Neural cell (in vitro differentiated cells): ENCODE results near the gene DOCK8. TPM values are rescaled to one million over a fixed set of nuclear protein-coding genes. Genes with fewer than 3 reads are reported as not detected.

ENCODE experiments used
- H2AFZ ChIP-seq: fragments of 200-600, 300-800 bp; sonication (generic), shearing (Covaris generic); 2 replicates; pipeline ENCODE4 v1.6.0; 2014; ENCODE audit warnings: low read depth, mild to moderate bottlenecking, antibody characterized with exemption, low read length, moderate library complexity
- H3F3A ChIP-seq: fragments of 200-600 bp; shearing (Covaris generic); 2 replicates; pipeline ENCODE4 v1.6.1; 2016; ENCODE audit warnings: mild to moderate bottlenecking, moderate library complexity, mixed read lengths, antibody characterized with exemption, low read length; ENCODE audit not compliant: insufficient read depth, poor library complexity, severe bottlenecking
- H3K27ac ChIP-seq: fragments of 200-600, 300-800 bp; sonication (generic), shearing (Covaris generic); 2 replicates; pipeline ENCODE4 v1.5.1; 2014; ENCODE audit warnings: mild to moderate bottlenecking, low read length, moderate library complexity
- H3K27me3 ChIP-seq: fragments of 300-800, 200-600 bp; sonication (generic), shearing (Covaris generic); 2 replicates; pipeline ENCODE4 v1.6.0; 2014; ENCODE audit warnings: mild to moderate bottlenecking, low read depth, low read length, moderate library complexity; ENCODE audit not compliant: insufficient read depth
- H3K36me3 ChIP-seq: fragments of 300-800, 200-600 bp; sonication (generic), shearing (Covaris generic); 2 replicates; pipeline ENCODE4 v1.5.1; 2014; ENCODE audit warnings: mild to moderate bottlenecking, antibody characterized with exemption, low read length, moderate library complexity; ENCODE audit not compliant: insufficient read depth
- H3K4me2 ChIP-seq: fragments of 300-800, 200-600 bp; sonication (generic), shearing (Covaris generic); 2 replicates; pipeline ENCODE4 v1.6.0; 2014; ENCODE audit warnings: mild to moderate bottlenecking, low read length
- H3K4me3 ChIP-seq: fragments of 300-800, 200-600 bp; sonication (generic), shearing (Covaris generic); 2 replicates; pipeline ENCODE4 v1.5.1; 2014; ENCODE audit warnings: mild to moderate bottlenecking, low read length, moderate library complexity
- H3K79me2 ChIP-seq: fragments of 200-600 bp; shearing (Covaris generic); replicated peaks from 2 replicates; pipeline ENCODE4 v1.6.0; 2014; ENCODE audit warnings: mild to moderate bottlenecking, low read length, moderate library complexity; ENCODE audit not compliant: insufficient read depth
- H3K9ac ChIP-seq: fragments of 300-800, 200-600 bp; sonication (generic), shearing (Covaris generic); 2 replicates; pipeline ENCODE4 v1.6.1; 2016; ENCODE audit warnings: mild to moderate bottlenecking, low read length, mixed read lengths
- H3K9me2 ChIP-seq: fragments of 200-600 bp; shearing (Covaris generic); 2 replicates; pipeline ENCODE4 v1.6.1; 2016; ENCODE audit warnings: mild to moderate bottlenecking, low read length, mixed read lengths; ENCODE audit not compliant: insufficient read depth
- H3K9me3 ChIP-seq: fragments of 200-600, 300-800 bp; sonication (generic), shearing (Covaris generic); 2 replicates; pipeline ENCODE4 v1.6.1; 2016; ENCODE audit warnings: mild to moderate bottlenecking, mixed run types, low read length, moderate library complexity, mixed read lengths
- H4K20me1 ChIP-seq: fragments of 200-600 bp; shearing (Covaris generic); 2 replicates; pipeline ENCODE4 v1.6.1; 2016; ENCODE audit warnings: mild to moderate bottlenecking, mixed run types; ENCODE audit not compliant: insufficient read depth
- EP300 ChIP-seq: fragments of 450-650 bp; conservative IDR thresholded peaks from 2 replicates; pipeline ENCODE4 v1.6.1; 2014; ENCODE audit warnings: antibody characterized with exemption, mild to moderate bottlenecking, moderate library complexity; ENCODE audit not compliant: poor library complexity, severe bottlenecking
- EZH2 ChIP-seq: fragments of 200-600, 300-800 bp; shearing (Covaris generic), sonication (generic); IDR thresholded peaks from 2 replicates; pipeline ENCODE4 v1.6.1; 2014; ENCODE audit warnings: antibody characterized with exemption, low read length, borderline replicate concordance, mild to moderate bottlenecking; ENCODE audit not compliant: insufficient read depth, poor library complexity, severe bottlenecking
- MXI1 ChIP-seq: fragments of 450-650 bp; conservative IDR thresholded peaks from 2 replicates; pipeline ENCODE4 v1.6.1; 2014; ENCODE audit warnings: antibody characterized with exemption, mild to moderate bottlenecking; ENCODE audit not compliant: poor library complexity, severe bottlenecking
- POLR2AphosphoS5 ChIP-seq: IDR thresholded peaks from 2 replicates; pipeline ENCODE4 v1.6.1; 2012
- RAD21 ChIP-seq: fragments of 450-650 bp; conservative IDR thresholded peaks from 2 replicates; pipeline ENCODE4 v1.6.1; 2014; ENCODE audit warnings: antibody characterized with exemption, mild to moderate bottlenecking, moderate library complexity
- SMC3 ChIP-seq: fragments of 450-650 bp; conservative IDR thresholded peaks from 2 replicates; pipeline ENCODE4 v1.6.1; 2014; ENCODE audit warnings: antibody characterized with exemption, mild to moderate bottlenecking, moderate library complexity; ENCODE audit not compliant: poor library complexity
- TAF1 ChIP-seq: IDR thresholded peaks from 2 replicates; pipeline ENCODE4 v1.6.1; 2012; ENCODE audit warnings: low read depth
- polyA plus RNA-seq: library from polyadenylated mRNA; depleted of rRNA; stranded (reverse); fragments of >200 nt; gene quantifications from 2 replicates; pipeline ENCODE4 v1.2.3, GENCODE V29; 2014
- TF ChIP-seq, protein P1 (sequence below): IDR thresholded peaks from 2 replicates; pipeline ENCODE4 v1.6.1; 2012; ENCODE audit warnings: borderline replicate concordance
- TF ChIP-seq, protein P2 (sequence below): fragments of 450-650 bp; IDR thresholded peaks from 2 replicates; pipeline ENCODE4 v1.5.1; 2014; ENCODE audit warnings: antibody characterized with exemption, mild to moderate bottlenecking, moderate library complexity; ENCODE audit not compliant: poor library complexity, severe bottlenecking

Gene DOCK8
- polyA plus RNA-seq, 1 donor from 2014 or later: not detected

DNA sequence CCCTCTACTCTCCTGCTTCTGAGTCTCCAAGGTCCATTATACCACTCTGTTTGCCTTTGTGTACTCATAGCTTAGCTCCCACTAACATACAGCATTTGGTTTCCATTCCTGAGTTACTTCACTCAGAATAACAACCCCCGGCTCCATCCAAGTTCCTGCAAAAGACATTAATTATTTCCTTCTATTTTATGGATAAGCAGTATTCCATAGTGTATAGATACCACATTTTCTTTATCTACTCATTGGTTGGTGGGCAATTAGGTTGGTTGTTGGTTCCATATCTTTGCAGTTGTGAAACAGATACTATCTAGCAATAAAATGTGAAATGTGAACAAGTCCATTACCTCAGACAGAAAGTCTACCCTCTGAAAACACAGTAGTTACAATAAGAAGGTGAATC is 110.3 kb downstream of the DOCK8 start:
- Histone ChIP-seq H3K9me3 (no peaks in the 10 kb centered on the region), H3K79me2 (no peaks in the 10 kb centered on the region), H3F3A (no peaks in the 10 kb centered on the region), H3K36me3 (no peaks in the 10 kb centered on the region), H4K20me1 (no peaks in the 10 kb centered on the region), H3K9ac (no peak overlapping the region), H3K9me2 (no peaks in the 10 kb centered on the region), H3K27me3 (no peaks in the 10 kb centered on the region), H3K4me3 (no peak overlapping the region), H2AFZ (no peak overlapping the region), H3K4me2 (no peak overlapping the region), H3K27ac (no peak overlapping the region)
- no peak for TF ChIP-seq MXI1
- TF ChIP-seq RAD21: no peak
- no peak for TF ChIP-seq SMC3
- TF ChIP-seq TAF1: no peak
- no peak for TF ChIP-seq EP300
- TF ChIP-seq POLR2AphosphoS5: no peak

DNA sequence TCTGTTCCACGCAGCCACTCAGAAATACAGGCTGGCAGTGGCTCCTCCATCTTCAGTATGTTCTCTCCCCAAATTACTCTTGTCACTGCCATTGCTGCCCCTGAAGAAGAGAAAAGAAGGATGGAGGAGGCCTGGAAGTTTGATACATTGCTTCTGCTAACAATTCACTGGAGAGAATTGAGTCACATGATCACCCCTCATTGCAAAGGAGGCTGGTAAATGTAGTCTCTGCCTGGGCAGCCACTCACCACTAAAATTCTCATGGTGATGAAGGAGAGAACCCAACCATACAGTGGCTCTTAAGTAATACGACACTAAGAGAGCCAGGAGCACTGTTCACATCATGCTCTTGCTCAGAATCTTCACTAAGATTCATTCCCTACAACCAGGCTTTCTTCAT is 112.0 kb downstream of the DOCK8 start:
- H3F3A ChIP-seq: no peaks in the 10 kb centered on the region
- H3K4me2 ChIP-seq: no peak overlapping the region
- no peaks in the 10 kb centered on the region for H3K36me3 ChIP-seq
- H3K79me2 ChIP-seq: no peaks in the 10 kb centered on the region
- no peak overlapping the region for H3K4me3 ChIP-seq
- H3K27ac ChIP-seq: no peak overlapping the region
- H4K20me1 ChIP-seq: no peaks in the 10 kb centered on the region
- H3K9me3 ChIP-seq: no peaks in the 10 kb centered on the region
- H3K27me3 ChIP-seq: no peaks in the 10 kb centered on the region
- no peaks in the 10 kb centered on the region for H3K9me2 ChIP-seq
- H3K9ac ChIP-seq: no peak overlapping the region
- TF ChIP-seq, protein P1, sequence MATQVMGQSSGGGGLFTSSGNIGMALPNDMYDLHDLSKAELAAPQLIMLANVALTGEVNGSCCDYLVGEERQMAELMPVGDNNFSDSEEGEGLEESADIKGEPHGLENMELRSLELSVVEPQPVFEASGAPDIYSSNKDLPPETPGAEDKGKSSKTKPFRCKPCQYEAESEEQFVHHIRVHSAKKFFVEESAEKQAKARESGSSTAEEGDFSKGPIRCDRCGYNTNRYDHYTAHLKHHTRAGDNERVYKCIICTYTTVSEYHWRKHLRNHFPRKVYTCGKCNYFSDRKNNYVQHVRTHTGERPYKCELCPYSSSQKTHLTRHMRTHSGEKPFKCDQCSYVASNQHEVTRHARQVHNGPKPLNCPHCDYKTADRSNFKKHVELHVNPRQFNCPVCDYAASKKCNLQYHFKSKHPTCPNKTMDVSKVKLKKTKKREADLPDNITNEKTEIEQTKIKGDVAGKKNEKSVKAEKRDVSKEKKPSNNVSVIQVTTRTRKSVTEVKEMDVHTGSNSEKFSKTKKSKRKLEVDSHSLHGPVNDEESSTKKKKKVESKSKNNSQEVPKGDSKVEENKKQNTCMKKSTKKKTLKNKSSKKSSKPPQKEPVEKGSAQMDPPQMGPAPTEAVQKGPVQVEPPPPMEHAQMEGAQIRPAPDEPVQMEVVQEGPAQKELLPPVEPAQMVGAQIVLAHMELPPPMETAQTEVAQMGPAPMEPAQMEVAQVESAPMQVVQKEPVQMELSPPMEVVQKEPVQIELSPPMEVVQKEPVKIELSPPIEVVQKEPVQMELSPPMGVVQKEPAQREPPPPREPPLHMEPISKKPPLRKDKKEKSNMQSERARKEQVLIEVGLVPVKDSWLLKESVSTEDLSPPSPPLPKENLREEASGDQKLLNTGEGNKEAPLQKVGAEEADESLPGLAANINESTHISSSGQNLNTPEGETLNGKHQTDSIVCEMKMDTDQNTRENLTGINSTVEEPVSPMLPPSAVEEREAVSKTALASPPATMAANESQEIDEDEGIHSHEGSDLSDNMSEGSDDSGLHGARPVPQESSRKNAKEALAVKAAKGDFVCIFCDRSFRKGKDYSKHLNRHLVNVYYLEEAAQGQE: no peak
- TF ChIP-seq POLR2AphosphoS5 (no peak), SMC3 (no peak), EP300 (no peak)
- TF ChIP-seq, protein P2, sequence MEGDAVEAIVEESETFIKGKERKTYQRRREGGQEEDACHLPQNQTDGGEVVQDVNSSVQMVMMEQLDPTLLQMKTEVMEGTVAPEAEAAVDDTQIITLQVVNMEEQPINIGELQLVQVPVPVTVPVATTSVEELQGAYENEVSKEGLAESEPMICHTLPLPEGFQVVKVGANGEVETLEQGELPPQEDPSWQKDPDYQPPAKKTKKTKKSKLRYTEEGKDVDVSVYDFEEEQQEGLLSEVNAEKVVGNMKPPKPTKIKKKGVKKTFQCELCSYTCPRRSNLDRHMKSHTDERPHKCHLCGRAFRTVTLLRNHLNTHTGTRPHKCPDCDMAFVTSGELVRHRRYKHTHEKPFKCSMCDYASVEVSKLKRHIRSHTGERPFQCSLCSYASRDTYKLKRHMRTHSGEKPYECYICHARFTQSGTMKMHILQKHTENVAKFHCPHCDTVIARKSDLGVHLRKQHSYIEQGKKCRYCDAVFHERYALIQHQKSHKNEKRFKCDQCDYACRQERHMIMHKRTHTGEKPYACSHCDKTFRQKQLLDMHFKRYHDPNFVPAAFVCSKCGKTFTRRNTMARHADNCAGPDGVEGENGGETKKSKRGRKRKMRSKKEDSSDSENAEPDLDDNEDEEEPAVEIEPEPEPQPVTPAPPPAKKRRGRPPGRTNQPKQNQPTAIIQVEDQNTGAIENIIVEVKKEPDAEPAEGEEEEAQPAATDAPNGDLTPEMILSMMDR: no peak
- H2AFZ ChIP-seq: no peak overlapping the region

DNA sequence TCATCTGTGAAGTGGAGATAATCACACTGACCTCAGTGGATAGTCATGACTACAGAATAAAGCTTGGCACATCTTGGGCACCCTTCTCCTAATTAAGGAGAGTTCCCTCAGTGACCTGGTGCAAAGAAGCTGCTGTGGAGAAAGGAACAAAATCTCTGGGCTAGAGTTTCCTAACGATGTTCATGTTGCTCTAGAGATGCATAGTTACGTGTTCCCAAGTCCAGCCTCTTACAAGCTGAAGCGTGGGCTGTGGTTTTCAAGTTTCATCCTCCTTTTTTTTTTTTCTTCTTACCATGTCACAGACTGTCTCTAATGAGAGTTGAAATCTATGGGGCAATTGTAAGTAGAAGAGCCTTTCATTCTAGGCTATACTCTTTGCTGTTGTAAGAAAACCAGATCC is 113.8 kb downstream of the DOCK8 start:
- Histone ChIP-seq H3K27ac (no peak overlapping the region), H4K20me1 (no peaks in the 10 kb centered on the region), H3K9me2 (no peaks in the 10 kb centered on the region), H3K79me2 (no peaks in the 10 kb centered on the region), H3K36me3 (no peaks in the 10 kb centered on the region), H3F3A (no peaks in the 10 kb centered on the region), H3K9me3 (no peaks in the 10 kb centered on the region), H3K27me3 (no peaks in the 10 kb centered on the region), H3K4me3 (no peak overlapping the region), H2AFZ (no peak overlapping the region), H3K4me2 (no peak overlapping the region), H3K9ac (no peak overlapping the region)
- no peak for TF ChIP-seq RAD21
- no peak for TF ChIP-seq POLR2AphosphoS5
- TF ChIP-seq, protein P2: no peak
- no peak for TF ChIP-seq EZH2
- TF ChIP-seq SMC3: no peak
- no peak for TF ChIP-seq MXI1
- TF ChIP-seq TAF1: no peak
- TF ChIP-seq, protein P1: no peak
- no peak for TF ChIP-seq EP300
